HepG2 (cell line): ENCODE data around the gene WNK4. TPM values are rescaled to one million over a fixed set of nuclear protein-coding genes. Genes with fewer than 3 reads are reported as not detected.

ENCODE experiments used
- ADNP ChIP-seq: sonication (generic); formaldehyde crosslinking; IDR thresholded peaks from 2 replicates; pipeline ENCODE4 v1.4.0; 2020; ENCODE audit warnings: missing genetic modification reagents
- ATM ChIP-seq: fragments of 450-650 bp; IDR thresholded peaks from 2 replicates; pipeline ENCODE4 v1.7.1; 2017; ENCODE audit warnings: mild to moderate bottlenecking, borderline replicate concordance
- FUBP1 ChIP-seq: sonication (generic); formaldehyde crosslinking; IDR thresholded peaks from 2 replicates; pipeline ENCODE4 v1.5.1; 2020; ENCODE audit warnings: missing genetic modification reagents, mild to moderate bottlenecking, borderline replicate concordance
- MZF1 ChIP-seq: sonication (generic); formaldehyde crosslinking; IDR thresholded peaks from 2 replicates; pipeline ENCODE4 v1.8.1; 2023; ENCODE audit warnings: mild to moderate bottlenecking, missing genetic modification reagents, borderline replicate concordance
- YEATS2 ChIP-seq: sonication (generic); formaldehyde crosslinking; IDR thresholded peaks from 2 replicates; pipeline ENCODE4 v1.4.0; 2020; ENCODE audit warnings: missing genetic modification reagents, borderline replicate concordance
- ZBTB25 ChIP-seq: IDR thresholded peaks from 2 replicates; pipeline ENCODE4 v1.6.1; 2018; ENCODE audit warnings: missing genetic modification reagents
- ZBTB38 ChIP-seq: sonication (generic); formaldehyde crosslinking; IDR thresholded peaks from 2 replicates; pipeline ENCODE4 v1.5.1; 2020; ENCODE audit warnings: mild to moderate bottlenecking, missing genetic modification reagents
- ZKSCAN1 ChIP-seq: fragments of 150-350 bp; IDR thresholded peaks from 2 replicates; pipeline ENCODE4 v1.6.1; 2014; ENCODE audit warnings: low read length
- ZNF292 ChIP-seq: sonication (generic); formaldehyde crosslinking; IDR thresholded peaks from 2 replicates; pipeline ENCODE4 v1.8.1; 2022; ENCODE audit warnings: mild to moderate bottlenecking, low read depth, missing genetic modification reagents, borderline replicate concordance
- ZNF503 ChIP-seq: sonication (generic); formaldehyde crosslinking; IDR thresholded peaks from 2 replicates; pipeline ENCODE4 v1.4.0; 2020; ENCODE audit warnings: missing genetic modification reagents
- ZNF609 ChIP-seq: sonication (generic); formaldehyde crosslinking; IDR thresholded peaks from 2 replicates; pipeline ENCODE4 v1.4.0; 2020; ENCODE audit warnings: mild to moderate bottlenecking, missing genetic modification reagents, borderline replicate concordance
- polyA plus RNA-seq, 8 experiments: library from polyadenylated mRNA; depleted of rRNA in 3 of 8; stranded (reverse) in 7 of 8; unstranded in 1 of 8; fragments of >200 nt; fragmentation: Illumina TruSeq in 4 of 8; extraction: Trizol in 4 of 8; gene quantifications; 2 replicates each; pipeline versions ENCODE4 v1.2.1 to v1.2.3, GENCODE V29; 2011 to 2016; ENCODE audit warnings: low read depth in 4 of 8, missing spikeins in 1 of 8, mixed read lengths in 1 of 8; ENCODE audit not compliant: insufficient read depth in 1 of 8
- total RNA-seq, 5 experiments: library from RNA; depleted of rRNA; stranded (reverse); fragments of >200 nt; fragmentation: Illumina TruSeq; extraction: Trizol; gene quantifications; 2 replicates each; pipeline ENCODE4 v1.2.3, GENCODE V29; 2016; ENCODE audit warnings: low read depth in 1 of 5
- TF ChIP-seq, protein P1 (sequence below): sonication (generic); formaldehyde crosslinking; IDR thresholded peaks from 2 replicates; pipeline ENCODE4 v1.5.1; 2020; ENCODE audit warnings: mild to moderate bottlenecking, missing genetic modification reagents, borderline replicate concordance

The WNK4 gene
- total and polyA plus RNA-seq, 2 of the 13 experiments (the other 11 are each of a cell fraction or from before 2014, with no cell fraction given), result 2.7 to 13.7 TPM

DNA sequence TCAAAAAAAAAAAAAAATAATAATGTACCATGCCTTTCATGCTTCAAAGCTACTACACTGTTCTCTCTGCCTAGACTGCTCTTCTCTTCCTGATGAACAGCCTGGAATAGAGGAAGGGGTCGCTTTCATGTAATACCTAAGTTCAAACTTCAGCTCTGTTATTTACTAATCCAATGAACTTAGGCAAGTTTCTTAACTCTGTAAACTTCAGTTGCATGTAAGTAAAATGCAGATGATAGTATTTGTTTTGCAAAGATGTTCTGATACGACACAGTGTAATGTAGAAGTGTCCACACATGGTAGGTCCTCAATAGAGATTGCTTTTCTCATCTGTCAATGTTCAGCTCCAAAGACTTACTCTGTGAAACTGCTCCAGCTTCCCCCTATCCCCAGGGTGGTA, 11.5 kb downstream of the WNK4 start (continued):
- TF ChIP-seq ZNF503 (CRISPR knock-in tag), result no peak
- TF ChIP-seq YEATS2 (CRISPR knock-in tag), result no peak
- no peak for TF ChIP-seq ZNF292
- TF ChIP-seq ZBTB38, result no peak
- TF ChIP-seq ZKSCAN1, result peak; percentile 70; the same call in 1 of the 2 replicates
- TF ChIP-seq ADNP (CRISPR knock-in tag), result no peak
- TF ChIP-seq ATM, result no peak
- 0 out of 2 replicates have a peak, but pooled peaks have one; percentile 20 for TF ChIP-seq ZNF609 (CRISPR knock-in tag)
- TF ChIP-seq ZBTB25, result no peak
- TF ChIP-seq MZF1 (CRISPR knock-in tag), result no peak
- TF ChIP-seq, protein P1, sequence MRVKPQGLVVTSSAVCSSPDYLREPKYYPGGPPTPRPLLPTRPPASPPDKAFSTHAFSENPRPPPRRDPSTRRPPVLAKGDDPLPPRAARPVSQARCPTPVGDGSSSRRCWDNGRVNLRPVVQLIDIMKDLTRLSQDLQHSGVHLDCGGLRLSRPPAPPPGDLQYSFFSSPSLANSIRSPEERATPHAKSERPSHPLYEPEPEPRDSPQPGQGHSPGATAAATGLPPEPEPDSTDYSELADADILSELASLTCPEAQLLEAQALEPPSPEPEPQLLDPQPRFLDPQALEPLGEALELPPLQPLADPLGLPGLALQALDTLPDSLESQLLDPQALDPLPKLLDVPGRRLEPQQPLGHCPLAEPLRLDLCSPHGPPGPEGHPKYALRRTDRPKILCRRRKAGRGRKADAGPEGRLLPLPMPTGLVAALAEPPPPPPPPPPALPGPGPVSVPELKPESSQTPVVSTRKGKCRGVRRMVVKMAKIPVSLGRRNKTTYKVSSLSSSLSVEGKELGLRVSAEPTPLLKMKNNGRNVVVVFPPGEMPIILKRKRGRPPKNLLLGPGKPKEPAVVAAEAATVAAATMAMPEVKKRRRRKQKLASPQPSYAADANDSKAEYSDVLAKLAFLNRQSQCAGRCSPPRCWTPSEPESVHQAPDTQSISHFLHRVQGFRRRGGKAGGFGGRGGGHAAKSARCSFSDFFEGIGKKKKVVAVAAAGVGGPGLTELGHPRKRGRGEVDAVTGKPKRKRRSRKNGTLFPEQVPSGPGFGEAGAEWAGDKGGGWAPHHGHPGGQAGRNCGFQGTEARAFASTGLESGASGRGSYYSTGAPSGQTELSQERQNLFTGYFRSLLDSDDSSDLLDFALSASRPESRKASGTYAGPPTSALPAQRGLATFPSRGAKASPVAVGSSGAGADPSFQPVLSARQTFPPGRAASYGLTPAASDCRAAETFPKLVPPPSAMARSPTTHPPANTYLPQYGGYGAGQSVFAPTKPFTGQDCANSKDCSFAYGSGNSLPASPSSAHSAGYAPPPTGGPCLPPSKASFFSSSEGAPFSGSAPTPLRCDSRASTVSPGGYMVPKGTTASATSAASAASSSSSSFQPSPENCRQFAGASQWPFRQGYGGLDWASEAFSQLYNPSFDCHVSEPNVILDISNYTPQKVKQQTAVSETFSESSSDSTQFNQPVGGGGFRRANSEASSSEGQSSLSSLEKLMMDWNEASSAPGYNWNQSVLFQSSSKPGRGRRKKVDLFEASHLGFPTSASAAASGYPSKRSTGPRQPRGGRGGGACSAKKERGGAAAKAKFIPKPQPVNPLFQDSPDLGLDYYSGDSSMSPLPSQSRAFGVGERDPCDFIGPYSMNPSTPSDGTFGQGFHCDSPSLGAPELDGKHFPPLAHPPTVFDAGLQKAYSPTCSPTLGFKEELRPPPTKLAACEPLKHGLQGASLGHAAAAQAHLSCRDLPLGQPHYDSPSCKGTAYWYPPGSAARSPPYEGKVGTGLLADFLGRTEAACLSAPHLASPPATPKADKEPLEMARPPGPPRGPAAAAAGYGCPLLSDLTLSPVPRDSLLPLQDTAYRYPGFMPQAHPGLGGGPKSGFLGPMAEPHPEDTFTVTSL, result peak; percentile 70; the same call in 1 of the 2 replicates
- TF ChIP-seq FUBP1 (CRISPR knock-in tag), result no peak
